Neuronal stem cell (in vitro differentiated cells): Measurements from ENCODE around the gene IDUA.
A peak's percentile ranks its signal among the peaks of the same experiment; 100 is the strongest.
"Not testable (repeated sequence)": the region's sequence is repeated elsewhere in the genome, so short reads cannot be mapped to it uniquely, and the experiment has no call there.

Source experiments
- DNase-seq: peaks from one replicate; pipeline ENCODE4 v3.0.0-alpha.2; 2013; ENCODE audit warnings: low spot score
- H2AFZ ChIP-seq: one replicate; pipeline ENCODE4 v1.6.1; 2013; ENCODE audit warnings: mild to moderate bottlenecking, low read length, inconsistent platforms
- H2AK5ac ChIP-seq: 2 replicates; pipeline ENCODE4 v1.6.1; 2013; ENCODE audit warnings: low read depth, mild to moderate bottlenecking, inconsistent platforms, low read length, moderate library complexity, mixed read lengths
- H2BK120ac ChIP-seq: 2 replicates; pipeline ENCODE4 v1.6.1; 2013; ENCODE audit warnings: low read depth, mild to moderate bottlenecking, inconsistent platforms, low read length, moderate library complexity, mixed read lengths
- H2BK12ac ChIP-seq: one replicate; pipeline ENCODE4 v1.6.1; 2013; ENCODE audit warnings: low read length, inconsistent platforms
- H2BK15ac ChIP-seq: 2 replicates; pipeline ENCODE4 v1.6.1; 2013; ENCODE audit warnings: mild to moderate bottlenecking, low read length, inconsistent platforms, mixed read lengths
- H2BK5ac ChIP-seq: one replicate; pipeline ENCODE4 v1.6.1; 2013; ENCODE audit warnings: inconsistent platforms, mild to moderate bottlenecking, low read length, moderate library complexity
- H3K14ac ChIP-seq: one replicate; pipeline ENCODE4 v1.6.1; 2013; ENCODE audit warnings: low read length, inconsistent platforms
- H3K18ac ChIP-seq: 2 replicates; pipeline ENCODE4 v1.6.1; 2013; ENCODE audit warnings: low read length, inconsistent platforms
- H3K23ac ChIP-seq: 2 replicates; pipeline ENCODE4 v1.6.1; 2013; ENCODE audit warnings: low read depth, mild to moderate bottlenecking, mixed read lengths, low read length, inconsistent platforms; ENCODE audit not compliant: poor library complexity
- H3K27ac ChIP-seq: replicated peaks from 3 replicates; pipeline ENCODE4 v1.5.1; 2013; ENCODE audit warnings: low read length, inconsistent platforms
- H3K27me3 ChIP-seq, 3 experiments: 2 replicates each; pipeline ENCODE4 v1.6.1; 2013; ENCODE audit warnings: low read length in 3 of 3, mild to moderate bottlenecking in 2 of 3, inconsistent platforms in 1 of 3, low read depth in 1 of 3, mixed read lengths in 1 of 3, moderate library complexity in 1 of 3; ENCODE audit not compliant: control insufficient read depth in 3 of 3, insufficient read depth in 3 of 3
- H3K36me3 ChIP-seq, 2 donors: replicated peaks in 1 of 2; 2 replicates each; pipeline ENCODE4 v1.6.1; 2013; ENCODE audit warnings: low read length in 2 of 2; ENCODE audit not compliant: control insufficient read depth in 2 of 2, insufficient read depth in 2 of 2
- H3K4ac ChIP-seq: 2 replicates; pipeline ENCODE4 v1.6.1; 2013; ENCODE audit warnings: inconsistent platforms, mild to moderate bottlenecking, low read length, moderate library complexity
- H3K4me1 ChIP-seq, 2 donors: 1 replicate in 1 of 2; 2 replicates in 1 of 2; pipeline ENCODE4 v1.6.1; 2013; ENCODE audit warnings: low read length in 2 of 2, low read depth in 1 of 2; ENCODE audit not compliant: control insufficient read depth in 2 of 2, insufficient read depth in 1 of 2
- H3K4me2 ChIP-seq: one replicate; pipeline ENCODE4 v1.6.1; 2013; ENCODE audit warnings: mild to moderate bottlenecking, low read length, inconsistent platforms; ENCODE audit not compliant: insufficient read depth, poor library complexity, severe bottlenecking
- H3K4me3 ChIP-seq, 2 donors: 2 replicates each; pipeline ENCODE4 v1.5.1; 2013; ENCODE audit warnings: low read length in 2 of 2, mild to moderate bottlenecking in 2 of 2, inconsistent platforms in 1 of 2, moderate library complexity in 1 of 2
- H3K79me1 ChIP-seq: one replicate; pipeline ENCODE4 v1.6.1; 2013; ENCODE audit warnings: low read depth, mild to moderate bottlenecking, inconsistent platforms, low read length, moderate library complexity
- H3K9ac ChIP-seq: one replicate; pipeline ENCODE4 v1.6.1; 2013; ENCODE audit warnings: mild to moderate bottlenecking, low read depth, low read length, inconsistent platforms; ENCODE audit not compliant: poor library complexity
- H3K9me3 ChIP-seq, 2 donors: replicated peaks in 1 of 2; 2 replicates each; pipeline versions ENCODE3 to v1.6.1; 2013; ENCODE audit warnings: low read length in 2 of 2, mild to moderate bottlenecking in 2 of 2, inconsistent platforms in 1 of 2, low read depth in 1 of 2, mixed read lengths in 1 of 2, moderate library complexity in 1 of 2; ENCODE audit not compliant: control insufficient read depth in 2 of 2, insufficient read depth in 1 of 2
- H4K8ac ChIP-seq: one replicate; pipeline ENCODE4 v1.6.1; 2013; ENCODE audit warnings: low read depth, mild to moderate bottlenecking, inconsistent platforms, low read length, moderate library complexity
- H4K91ac ChIP-seq: one replicate; pipeline ENCODE4 v1.6.1; 2013; ENCODE audit warnings: low read length, low read depth, mild to moderate bottlenecking, inconsistent platforms; ENCODE audit not compliant: poor library complexity
- WGBS, 2 donors: extraction: QIAGEN DNeasy Blood & Tissue Kit; methylation state at CpG; one replicate each; pipeline ENCODE4 v1.1.7; 2013; ENCODE audit warnings: missing lambda C conversion rate in 2 of 2, mixed read lengths in 1 of 2; ENCODE audit not compliant: insufficient read length in 2 of 2, insufficient replicate concordance in 1 of 2; ENCODE audit errors: extremely low coverage in 2 of 2; 5-methylcytosine and 5-hydroxymethylcytosine counted together

IDUA gene

DNA sequence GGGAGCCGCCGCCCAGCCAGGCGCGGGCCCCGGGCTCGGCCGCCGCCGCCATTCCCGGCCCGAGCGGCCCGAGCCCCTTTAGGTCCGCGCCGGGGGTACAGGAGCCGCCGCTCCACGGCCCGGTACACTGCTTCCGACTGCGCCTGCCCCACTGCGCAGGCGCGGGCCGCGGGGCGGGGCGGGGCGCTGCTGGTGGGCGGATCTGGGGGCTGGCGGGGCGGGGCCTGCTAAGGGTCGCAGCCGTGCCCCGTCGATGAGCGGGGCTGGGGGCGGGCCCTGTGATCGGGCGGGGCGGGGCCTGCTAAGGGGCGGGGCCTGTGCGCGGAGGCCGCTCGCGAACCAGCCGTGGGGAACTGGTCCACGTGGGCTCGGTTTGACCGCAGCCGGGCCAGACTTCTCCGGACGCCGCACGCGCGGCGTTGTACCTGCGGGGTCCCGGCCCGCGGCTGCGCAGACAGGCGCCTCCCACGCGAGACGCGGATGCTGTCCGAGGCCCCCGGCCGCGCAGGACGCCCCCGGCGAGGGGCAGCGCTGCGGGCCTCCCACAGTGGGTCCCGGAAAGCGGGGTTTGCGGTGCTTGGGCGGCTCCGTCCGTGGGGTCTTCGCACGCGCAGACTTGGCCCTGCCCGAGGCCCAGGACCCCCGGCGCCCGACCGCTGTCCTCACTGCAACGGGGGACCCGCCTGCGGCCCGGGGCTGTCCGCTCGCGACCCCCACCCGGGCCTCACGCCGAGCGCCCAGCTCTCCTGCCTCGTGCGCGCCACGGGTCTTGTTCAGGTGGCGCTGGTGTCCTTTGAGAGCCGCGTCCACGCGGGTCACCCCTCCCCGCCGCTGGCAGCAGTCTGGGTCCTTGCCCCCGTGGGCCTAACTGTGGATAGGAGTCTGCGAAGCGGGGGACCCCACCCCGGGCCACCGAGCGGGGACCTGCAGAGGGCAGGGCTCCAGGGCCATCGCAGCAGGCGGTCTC is 13.1 kb upstream of the IDUA start, which contains the start of gene DGKQ:
TSS of gene DGKQ (minus strand) at position 139 of the 967 bp plus-strand sequence. CDS start at position 52, 87 bp downstream.
- peaks cover 0 to 29% (median 4%) of the 10 kb centered on the region in 3 experiments for H3K27me3 ChIP-seq

DNA sequence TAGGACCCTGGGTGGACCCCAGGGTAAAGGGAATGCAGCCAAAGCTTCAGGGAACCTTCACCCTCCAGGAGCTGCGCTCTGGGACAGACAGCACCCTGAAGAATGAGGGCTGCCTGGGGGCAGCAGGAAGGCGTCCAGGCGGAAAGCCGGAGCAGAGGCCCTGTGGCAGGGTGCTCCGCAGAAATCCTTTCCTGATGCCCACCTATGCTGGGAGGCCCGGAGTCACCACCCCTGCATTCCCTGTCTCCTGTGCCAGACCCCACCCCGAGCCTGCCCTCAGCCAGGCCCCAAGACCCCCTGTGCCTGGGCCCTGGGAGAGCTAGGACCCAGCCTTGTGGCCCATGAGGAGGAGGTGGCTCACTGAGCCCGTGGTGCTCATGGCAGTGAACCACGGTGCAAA is 12.2 kb upstream of the IDUA start:
- Histone ChIP-seq H4K91ac (no peak overlapping the region), H3K79me1 (no peaks in the 10 kb centered on the region), H2BK15ac (no peak overlapping the region), H2AFZ (no peak overlapping the region), H3K27me3 (peaks cover 4 to 24% (median 6%) of the 10 kb centered on the region in 3 experiments), H3K4me3 (no peak overlapping the region), H3K9me3 (peaks cover 7 to 11% of the 10 kb centered on the region in 2 donors), H3K27ac (no peak overlapping the region), H3K4me1 (peaks cover 2 to 10% of the 10 kb centered on the region in 2 donors), H3K18ac (no peak overlapping the region), H3K4ac (no peak overlapping the region), H4K8ac (no peak overlapping the region), H2BK12ac (no peak overlapping the region), H2BK5ac (peak overlapping the region; percentile 13), H2BK120ac (no peak overlapping the region), H3K4me2 (no peak overlapping the region), H2AK5ac (peak overlapping the region; percentile 83), H3K14ac (no peak overlapping the region), H3K9ac (no peak overlapping the region), H3K23ac (no peak overlapping the region), H3K36me3 (no peaks in the 10 kb centered on the region)
- DNase-seq = no peak
- no CpG with 5 or more reads among the region's 9 CpGs for WGBS, 2 donors

More for the DNA sequence above, 13.1 kb upstream of the IDUA start, which contains the start of gene DGKQ:
- Histone ChIP-seq H2BK12ac (peak within 1 kb of the TSS; percentile 58), H4K8ac (no peak within 1 kb of the TSS), H2BK120ac (no peak within 1 kb of the TSS), H3K9ac (peak within 1 kb of the TSS; percentile 92), H3K27ac (no peak within 1 kb of the TSS), H3K23ac (peak within 1 kb of the TSS; percentile 25), H3K18ac (peak within 1 kb of the TSS; percentile 90), H2AK5ac (peak within 1 kb of the TSS; percentile 88), H3K36me3 (no peaks in the 10 kb centered on the region), H3K4me3 (peak within 1 kb of the TSS; percentile 82 to 88), H2BK5ac (peak within 1 kb of the TSS; percentile 13), H2BK15ac (peak within 1 kb of the TSS; percentile 71), H3K4me1 (peaks cover 2 to 10% of the 10 kb centered on the region in 2 donors), H2AFZ (peak within 1 kb of the TSS; percentile 94), H3K79me1 (no peaks in the 10 kb centered on the region), H3K9me3 (peaks cover 7 to 11% of the 10 kb centered on the region in 2 donors), H3K14ac (peak within 1 kb of the TSS; percentile 82), H3K4ac (peak within 1 kb of the TSS; percentile 76), H3K4me2 (peak within 1 kb of the TSS; percentile 97), H4K91ac (no peak within 1 kb of the TSS)
- WGBS, 2 donors = no CpG with 5 or more reads among the region's 123 CpGs
- peak; percentile 83 for DNase-seq

- not testable (repeated sequence) for H2BK5ac ChIP-seq, H3K14ac ChIP-seq, DNase-seq, H2AFZ ChIP-seq, H3K9ac ChIP-seq, H2BK15ac ChIP-seq, H4K91ac ChIP-seq, H2BK12ac ChIP-seq, H3K4me2 ChIP-seq, H3K79me1 ChIP-seq, H4K8ac ChIP-seq, H3K27ac ChIP-seq, H3K18ac ChIP-seq, H2BK120ac ChIP-seq, H3K4ac ChIP-seq, H3K36me3 ChIP-seq, H2AK5ac ChIP-seq, H3K23ac ChIP-seq, H3K4me3 ChIP-seq
- H3K4me1 ChIP-seq = peaks cover 2 to 10% of the 10 kb centered on the region in 2 donors
- WGBS, 2 donors = no CpG with 5 or more reads among the region's 25 CpGs
- peaks cover 7 to 11% of the 10 kb centered on the region in 2 donors for H3K9me3 ChIP-seq
- H3K27me3 ChIP-seq = peaks cover 4 to 18% (median 6%) of the 10 kb centered on the region in 3 experiments
Observed at GRCh38 chr4:976016-976415, 10.8 kb upstream of the IDUA start.
